HEK293 (cell line): ENCODE results near the gene TRAF2.

Experiments used
- CTCF ChIA-PET: fragments of 350-600 bp; formaldehyde crosslinking; extraction: SDS; loops from one replicate; lab custom pipeline; 2021; ENCODE audit warnings: antibody characterized with exemption; lab: Yijun Ruan, JAX
- POLR2A ChIA-PET: fragments of 300-600 bp; formaldehyde crosslinking; extraction: SDS; loops from one replicate; lab custom pipeline; 2020; ENCODE audit warnings: antibody characterized with exemption, inconsistent platforms; lab: Yijun Ruan, JAX
- H3K27ac ChIP-seq: fragments of 200-500 bp; sonication (Bioruptor generic); 2 replicates; pipeline ENCODE4 v1.5.1; 2014; ENCODE audit warnings: low read depth, low read length, control low read depth, inconsistent platforms; ENCODE audit errors: extremely low read depth
- H3K36me3 ChIP-seq, 2 experiments: fragments of 200-500 bp in 1 of 2; sonication (Bioruptor generic) in 1 of 2; 1 replicate in 1 of 2; 2 replicates in 1 of 2; pipeline ENCODE4 v1.5.1; 2014 to 2017; ENCODE audit warnings: inconsistent platforms in 2 of 2, low read length in 2 of 2; ENCODE audit not compliant: control insufficient read depth in 2 of 2, insufficient read depth in 1 of 2
- H3K4me1 ChIP-seq: fragments of 200-500 bp; sonication (Bioruptor generic); 2 replicates; pipeline ENCODE4 v1.5.1; 2014; ENCODE audit warnings: mild to moderate bottlenecking, low read length, inconsistent platforms; ENCODE audit not compliant: control insufficient read depth, insufficient read depth
- H3K4me3 ChIP-seq: 2 replicates; pipeline ENCODE4 v1.5.1; 2011; ENCODE audit warnings: low read depth, mild to moderate bottlenecking, control low read depth, low read length, moderate library complexity
- H3K9me3 ChIP-seq: fragments of 200-500 bp; sonication (Bioruptor generic); 2 replicates; pipeline ENCODE4 v1.5.1; 2014; ENCODE audit warnings: low read depth, low read length, inconsistent platforms; ENCODE audit not compliant: control insufficient read depth, insufficient read depth
- BCL11B ChIP-seq: fragments of 450-650 bp; formaldehyde crosslinking; IDR thresholded peaks from 2 replicates; pipeline ENCODE4 v1.5.1; 2016; ENCODE audit warnings: low read depth, missing biosample characterization, missing genetic modification characterization
- KLF8 ChIP-seq: fragments of 450-650 bp; formaldehyde crosslinking; IDR thresholded peaks from 2 replicates; pipeline ENCODE4 v1.5.1; 2016; ENCODE audit warnings: missing biosample characterization, missing genetic modification characterization
- SCRT1 ChIP-seq: fragments of 450-650 bp; formaldehyde crosslinking; IDR thresholded peaks from 2 replicates; pipeline ENCODE4 v1.5.1; 2016; ENCODE audit warnings: missing biosample characterization, missing genetic modification characterization, borderline replicate concordance
- SCRT2 ChIP-seq: fragments of 450-650 bp; formaldehyde crosslinking; IDR thresholded peaks from 2 replicates; pipeline ENCODE4 v1.5.1; 2016; ENCODE audit warnings: missing biosample characterization, missing genetic modification characterization
- ZBTB21 ChIP-seq: fragments of 450-650 bp; formaldehyde crosslinking; IDR thresholded peaks from 2 replicates; pipeline ENCODE4 v1.5.1; 2017; ENCODE audit warnings: missing biosample characterization, missing genetic modification characterization
- ZFP37 ChIP-seq: fragments of 450-650 bp; formaldehyde crosslinking; IDR thresholded peaks from 2 replicates; pipeline ENCODE4 v1.5.1; 2016; ENCODE audit warnings: missing biosample characterization, missing genetic modification characterization
- ZFP41 ChIP-seq: fragments of 450-650 bp; formaldehyde crosslinking; IDR thresholded peaks from 2 replicates; pipeline ENCODE4 v1.5.1; 2016; ENCODE audit warnings: missing biosample characterization, missing genetic modification characterization, borderline replicate concordance
- ZNF140 ChIP-seq: fragments of 450-650 bp; formaldehyde crosslinking; IDR thresholded peaks from 2 replicates; pipeline ENCODE4 v1.5.1; 2016; ENCODE audit warnings: missing biosample characterization, missing genetic modification characterization
- ZNF155 ChIP-seq: fragments of 450-650 bp; formaldehyde crosslinking; IDR thresholded peaks from 2 replicates; pipeline ENCODE4 v1.5.1; 2016; ENCODE audit warnings: missing biosample characterization, missing genetic modification characterization
- ZNF157 ChIP-seq: fragments of 450-650 bp; formaldehyde crosslinking; IDR thresholded peaks from 2 replicates; pipeline ENCODE4 v1.5.1; 2016; ENCODE audit warnings: missing biosample characterization, missing genetic modification characterization
- ZNF2 ChIP-seq: fragments of 450-650 bp; formaldehyde crosslinking; IDR thresholded peaks from 2 replicates; pipeline ENCODE4 v1.5.1; 2016; ENCODE audit warnings: missing biosample characterization, missing genetic modification characterization
- ZNF23 ChIP-seq: fragments of 450-650 bp; formaldehyde crosslinking; IDR thresholded peaks from 2 replicates; pipeline ENCODE4 v1.5.1; 2016; ENCODE audit warnings: missing biosample characterization, missing genetic modification characterization, borderline replicate concordance
- ZNF248 ChIP-seq: fragments of 450-650 bp; formaldehyde crosslinking; IDR thresholded peaks from 2 replicates; pipeline ENCODE4 v1.5.1; 2017; ENCODE audit warnings: missing biosample characterization, missing genetic modification characterization
- ZNF391 ChIP-seq: fragments of 450-650 bp; formaldehyde crosslinking; IDR thresholded peaks from 2 replicates; pipeline ENCODE4 v1.5.1; 2016; ENCODE audit warnings: low read depth, missing biosample characterization, missing genetic modification characterization, borderline replicate concordance
- ZNF677 ChIP-seq: fragments of 450-650 bp; IDR thresholded peaks from 2 replicates; pipeline ENCODE4 v1.5.0; 2018; ENCODE audit warnings: missing biosample characterization, mild to moderate bottlenecking, missing genetic modification characterization, moderate library complexity
- ZNF768 ChIP-seq: fragments of 450-650 bp; formaldehyde crosslinking; IDR thresholded peaks from 2 replicates; pipeline ENCODE4 v1.5.1; 2018; ENCODE audit warnings: missing biosample characterization, mild to moderate bottlenecking, missing genetic modification characterization
- ZNF837 ChIP-seq: fragments of 450-650 bp; formaldehyde crosslinking; IDR thresholded peaks from 2 replicates; pipeline ENCODE4 v1.5.1; 2016; ENCODE audit warnings: missing biosample characterization, missing genetic modification characterization
- ZNF843 ChIP-seq: fragments of 450-650 bp; formaldehyde crosslinking; IDR thresholded peaks from 2 replicates; pipeline ENCODE4 v1.5.1; 2016; ENCODE audit warnings: missing biosample characterization, missing genetic modification characterization
- TF ChIP-seq, protein P1 (sequence below): fragments of 450-650 bp; formaldehyde crosslinking; IDR thresholded peaks from 2 replicates; pipeline ENCODE4 v1.5.1; 2017; ENCODE audit warnings: missing biosample characterization, missing genetic modification characterization
- TF ChIP-seq, protein P2 (sequence below): fragments of 450-650 bp; formaldehyde crosslinking; IDR thresholded peaks from 2 replicates; pipeline ENCODE4 v1.5.1; 2016; ENCODE audit warnings: missing biosample characterization, missing genetic modification characterization, borderline replicate concordance
- TF ChIP-seq, protein P3 (sequence below): fragments of 450-650 bp; formaldehyde crosslinking; IDR thresholded peaks from 2 replicates; pipeline ENCODE4 v1.5.1; 2016; ENCODE audit warnings: missing biosample characterization, missing genetic modification characterization
- TF ChIP-seq, protein P4 (sequence below): sonication (generic); formaldehyde crosslinking; IDR thresholded peaks from 2 replicates; pipeline ENCODE4 v1.8.1; 2022; ENCODE audit warnings: mild to moderate bottlenecking, moderate library complexity, missing genetic modification reagents
- TF ChIP-seq, protein P5 (sequence below): fragments of 450-650 bp; formaldehyde crosslinking; IDR thresholded peaks from 2 replicates; pipeline ENCODE4 v1.5.1; 2016; ENCODE audit warnings: missing biosample characterization, missing genetic modification characterization

The TRAF2 gene

DNA sequence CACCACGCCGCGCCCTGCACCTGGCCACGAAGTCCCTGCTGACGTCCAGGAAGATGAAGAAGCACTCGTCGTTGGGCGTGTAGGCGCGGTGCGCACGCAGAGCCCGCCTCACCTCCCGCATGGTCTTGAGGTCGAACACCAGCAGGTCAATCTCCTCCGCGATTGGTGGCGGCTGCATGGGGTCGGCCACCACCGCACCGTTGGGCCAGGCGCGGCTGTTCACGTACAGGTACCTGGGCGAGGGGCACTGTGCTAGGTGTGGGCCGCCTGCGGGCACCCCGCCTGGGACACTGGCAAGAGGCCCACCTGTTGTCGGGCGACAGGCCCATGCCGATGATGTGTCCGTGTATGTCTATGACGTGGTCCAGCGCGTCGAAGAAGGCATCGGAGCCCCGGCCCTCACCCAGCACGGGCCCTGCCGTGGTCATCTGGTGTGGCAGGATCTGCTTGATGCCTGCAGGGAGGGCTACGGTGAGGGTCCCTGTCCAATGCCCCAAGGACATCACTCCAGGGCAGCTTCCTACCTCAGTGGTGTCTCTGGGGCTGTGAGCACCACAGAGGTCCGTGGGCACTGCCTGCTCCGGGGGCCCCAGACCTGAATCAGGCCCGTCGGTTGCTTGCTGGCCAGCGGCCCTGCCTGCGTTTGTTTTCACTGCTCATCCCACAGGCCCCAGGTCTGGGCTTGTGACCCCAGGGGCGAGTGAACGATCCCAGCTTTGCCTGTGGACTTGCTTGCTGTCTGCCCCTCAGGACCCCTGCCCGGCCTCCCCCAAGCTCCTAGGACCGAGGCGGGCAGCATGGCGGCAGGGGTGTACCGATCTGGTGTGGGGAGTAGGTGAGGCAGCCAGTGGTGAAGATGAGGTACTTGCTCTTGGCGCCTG, 55.2 kb downstream of the TRAF2 start:
- CTCF ChIA-PET, result interaction anchor here (0.7 kb wide), 1 partner anchor 9 kb away, joined by 3 read pairs; no protein-coding TSS in a partner anchor
- peaks cover 0 to 53% of the 10 kb centered on the region in 2 experiments; a peak in 1 of 3 replicates for H3K36me3 ChIP-seq

DNA sequence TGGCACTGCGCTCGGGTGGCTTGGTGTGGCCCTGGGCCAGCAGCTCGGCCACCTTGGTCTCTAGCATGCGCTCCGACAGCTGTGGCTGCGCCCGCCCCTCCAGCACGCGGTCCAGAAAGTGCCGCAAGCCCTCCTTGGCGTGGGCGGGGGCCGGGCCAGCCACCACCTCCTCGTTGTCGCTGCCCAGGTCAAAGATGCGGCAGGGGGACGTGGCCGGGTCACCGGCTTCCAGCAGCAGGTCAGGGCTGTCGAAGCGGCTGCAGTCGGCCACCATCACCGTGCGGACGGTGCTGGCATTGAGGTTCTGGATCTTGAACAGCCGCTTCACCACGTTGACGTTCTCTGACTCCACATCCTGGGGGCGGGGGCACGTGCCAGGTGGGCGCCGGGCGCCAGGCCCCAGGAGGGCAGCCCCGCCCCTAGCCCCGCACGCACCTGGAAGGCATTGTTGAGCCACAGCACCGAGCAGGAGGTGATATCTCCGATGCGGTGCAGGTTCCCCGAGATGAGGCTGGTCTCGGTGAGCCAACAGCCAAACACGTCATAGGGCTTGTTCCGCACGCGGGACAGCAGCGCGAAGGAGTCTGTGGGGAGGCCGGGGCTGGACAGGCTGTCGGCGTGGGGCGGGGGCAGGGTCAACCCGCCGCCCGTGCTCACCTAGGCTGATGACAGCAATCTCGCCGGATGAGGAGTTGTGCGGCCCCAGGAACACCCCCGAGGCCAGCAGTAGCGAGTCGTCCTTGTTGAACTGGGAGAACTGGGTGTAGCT, 56.0 kb downstream of the TRAF2 start:
- ChIA-PET POLR2A (interaction anchor here (0.6 kb wide), 2 partner anchors 12 to 48 kb away, joined by 3 to 7 read pairs; no protein-coding TSS in a partner anchor), CTCF (interaction anchor here (0.7 kb wide), 1 partner anchor 10 kb away, joined by 3 read pairs; no protein-coding TSS in a partner anchor)
- Histone ChIP-seq H3K27ac (no peak overlapping the region), H3K4me1 (no peaks in the 10 kb centered on the region), H3K4me3 (no peak overlapping the region), H3K36me3 (peaks cover 0 to 52% of the 10 kb centered on the region in 2 experiments; a peak in 1 of 3 replicates), H3K9me3 (no peaks in the 10 kb centered on the region)
- TF ChIP-seq, protein P1, sequence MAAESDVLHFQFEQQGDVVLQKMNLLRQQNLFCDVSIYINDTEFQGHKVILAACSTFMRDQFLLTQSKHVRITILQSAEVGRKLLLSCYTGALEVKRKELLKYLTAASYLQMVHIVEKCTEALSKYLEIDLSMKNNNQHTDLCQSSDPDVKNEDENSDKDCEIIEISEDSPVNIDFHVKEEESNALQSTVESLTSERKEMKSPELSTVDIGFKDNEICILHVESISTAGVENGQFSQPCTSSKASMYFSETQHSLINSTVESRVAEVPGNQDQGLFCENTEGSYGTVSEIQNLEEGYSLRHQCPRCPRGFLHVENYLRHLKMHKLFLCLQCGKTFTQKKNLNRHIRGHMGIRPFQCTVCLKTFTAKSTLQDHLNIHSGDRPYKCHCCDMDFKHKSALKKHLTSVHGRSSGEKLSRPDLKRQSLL (tag by site-specific recombination), result 0 out of 2 replicates have a peak, but pooled peaks have one; percentile 27
- TF ChIP-seq, protein P2, sequence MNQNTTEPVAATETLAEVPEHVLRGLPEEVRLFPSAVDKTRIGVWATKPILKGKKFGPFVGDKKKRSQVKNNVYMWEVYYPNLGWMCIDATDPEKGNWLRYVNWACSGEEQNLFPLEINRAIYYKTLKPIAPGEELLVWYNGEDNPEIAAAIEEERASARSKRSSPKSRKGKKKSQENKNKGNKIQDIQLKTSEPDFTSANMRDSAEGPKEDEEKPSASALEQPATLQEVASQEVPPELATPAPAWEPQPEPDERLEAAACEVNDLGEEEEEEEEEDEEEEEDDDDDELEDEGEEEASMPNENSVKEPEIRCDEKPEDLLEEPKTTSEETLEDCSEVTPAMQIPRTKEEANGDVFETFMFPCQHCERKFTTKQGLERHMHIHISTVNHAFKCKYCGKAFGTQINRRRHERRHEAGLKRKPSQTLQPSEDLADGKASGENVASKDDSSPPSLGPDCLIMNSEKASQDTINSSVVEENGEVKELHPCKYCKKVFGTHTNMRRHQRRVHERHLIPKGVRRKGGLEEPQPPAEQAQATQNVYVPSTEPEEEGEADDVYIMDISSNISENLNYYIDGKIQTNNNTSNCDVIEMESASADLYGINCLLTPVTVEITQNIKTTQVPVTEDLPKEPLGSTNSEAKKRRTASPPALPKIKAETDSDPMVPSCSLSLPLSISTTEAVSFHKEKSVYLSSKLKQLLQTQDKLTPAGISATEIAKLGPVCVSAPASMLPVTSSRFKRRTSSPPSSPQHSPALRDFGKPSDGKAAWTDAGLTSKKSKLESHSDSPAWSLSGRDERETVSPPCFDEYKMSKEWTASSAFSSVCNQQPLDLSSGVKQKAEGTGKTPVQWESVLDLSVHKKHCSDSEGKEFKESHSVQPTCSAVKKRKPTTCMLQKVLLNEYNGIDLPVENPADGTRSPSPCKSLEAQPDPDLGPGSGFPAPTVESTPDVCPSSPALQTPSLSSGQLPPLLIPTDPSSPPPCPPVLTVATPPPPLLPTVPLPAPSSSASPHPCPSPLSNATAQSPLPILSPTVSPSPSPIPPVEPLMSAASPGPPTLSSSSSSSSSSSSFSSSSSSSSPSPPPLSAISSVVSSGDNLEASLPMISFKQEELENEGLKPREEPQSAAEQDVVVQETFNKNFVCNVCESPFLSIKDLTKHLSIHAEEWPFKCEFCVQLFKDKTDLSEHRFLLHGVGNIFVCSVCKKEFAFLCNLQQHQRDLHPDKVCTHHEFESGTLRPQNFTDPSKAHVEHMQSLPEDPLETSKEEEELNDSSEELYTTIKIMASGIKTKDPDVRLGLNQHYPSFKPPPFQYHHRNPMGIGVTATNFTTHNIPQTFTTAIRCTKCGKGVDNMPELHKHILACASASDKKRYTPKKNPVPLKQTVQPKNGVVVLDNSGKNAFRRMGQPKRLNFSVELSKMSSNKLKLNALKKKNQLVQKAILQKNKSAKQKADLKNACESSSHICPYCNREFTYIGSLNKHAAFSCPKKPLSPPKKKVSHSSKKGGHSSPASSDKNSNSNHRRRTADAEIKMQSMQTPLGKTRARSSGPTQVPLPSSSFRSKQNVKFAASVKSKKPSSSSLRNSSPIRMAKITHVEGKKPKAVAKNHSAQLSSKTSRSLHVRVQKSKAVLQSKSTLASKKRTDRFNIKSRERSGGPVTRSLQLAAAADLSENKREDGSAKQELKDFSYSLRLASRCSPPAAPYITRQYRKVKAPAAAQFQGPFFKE (tag by site-specific recombination), result no peak
- no peak for TF ChIP-seq ZNF768
- TF ChIP-seq ZNF2 (tag by site-specific recombination), result 0 out of 2 replicates have a peak, but pooled peaks have one; percentile 21
- TF ChIP-seq, protein P3, sequence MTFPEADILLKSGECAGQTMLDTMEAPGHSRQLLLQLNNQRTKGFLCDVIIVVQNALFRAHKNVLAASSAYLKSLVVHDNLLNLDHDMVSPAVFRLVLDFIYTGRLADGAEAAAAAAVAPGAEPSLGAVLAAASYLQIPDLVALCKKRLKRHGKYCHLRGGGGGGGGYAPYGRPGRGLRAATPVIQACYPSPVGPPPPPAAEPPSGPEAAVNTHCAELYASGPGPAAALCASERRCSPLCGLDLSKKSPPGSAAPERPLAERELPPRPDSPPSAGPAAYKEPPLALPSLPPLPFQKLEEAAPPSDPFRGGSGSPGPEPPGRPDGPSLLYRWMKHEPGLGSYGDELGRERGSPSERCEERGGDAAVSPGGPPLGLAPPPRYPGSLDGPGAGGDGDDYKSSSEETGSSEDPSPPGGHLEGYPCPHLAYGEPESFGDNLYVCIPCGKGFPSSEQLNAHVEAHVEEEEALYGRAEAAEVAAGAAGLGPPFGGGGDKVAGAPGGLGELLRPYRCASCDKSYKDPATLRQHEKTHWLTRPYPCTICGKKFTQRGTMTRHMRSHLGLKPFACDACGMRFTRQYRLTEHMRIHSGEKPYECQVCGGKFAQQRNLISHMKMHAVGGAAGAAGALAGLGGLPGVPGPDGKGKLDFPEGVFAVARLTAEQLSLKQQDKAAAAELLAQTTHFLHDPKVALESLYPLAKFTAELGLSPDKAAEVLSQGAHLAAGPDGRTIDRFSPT (tag by site-specific recombination), result peak; percentile 50; the same call in 1 of the 2 replicates

More for the DNA sequence above, 55.2 kb downstream of the TRAF2 start:
- Histone ChIP-seq H3K4me1 (no peaks in the 10 kb centered on the region), H3K27ac (no peak overlapping the region), H3K9me3 (no peaks in the 10 kb centered on the region), H3K4me3 (no peak overlapping the region)
- TF ChIP-seq ZNF155 (tag by site-specific recombination) (no peak), ZNF248 (tag by site-specific recombination) (no peak), ZNF23 (no peak), KLF8 (peak; percentile 31; the same call in 1 of the 2 replicates), ZNF140 (tag by site-specific recombination) (no peak), BCL11B (no peak), ZNF843 (no peak), ZBTB21 (tag by site-specific recombination) (no peak), SCRT2 (tag by site-specific recombination) (peak; percentile 80), SCRT1 (tag by site-specific recombination) (peak; percentile 65; the same call in 1 of the 2 replicates), ZFP41 (tag by site-specific recombination) (no peak), ZNF837 (tag by site-specific recombination) (no peak), ZNF677 (tag by site-specific recombination) (no peak), ZFP37 (tag by site-specific recombination) (no peak), ZNF391 (tag by site-specific recombination) (no peak), ZNF157 (peak; percentile 59; the same call in 1 of the 2 replicates)
- TF ChIP-seq, protein P4, sequence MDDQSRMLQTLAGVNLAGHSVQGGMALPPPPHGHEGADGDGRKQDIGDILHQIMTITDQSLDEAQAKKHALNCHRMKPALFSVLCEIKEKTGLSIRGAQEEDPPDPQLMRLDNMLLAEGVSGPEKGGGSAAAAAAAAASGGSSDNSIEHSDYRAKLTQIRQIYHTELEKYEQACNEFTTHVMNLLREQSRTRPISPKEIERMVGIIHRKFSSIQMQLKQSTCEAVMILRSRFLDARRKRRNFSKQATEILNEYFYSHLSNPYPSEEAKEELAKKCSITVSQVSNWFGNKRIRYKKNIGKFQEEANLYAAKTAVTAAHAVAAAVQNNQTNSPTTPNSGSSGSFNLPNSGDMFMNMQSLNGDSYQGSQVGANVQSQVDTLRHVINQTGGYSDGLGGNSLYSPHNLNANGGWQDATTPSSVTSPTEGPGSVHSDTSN (CRISPR knock-in tag), result 0 out of 2 replicates have a peak, but pooled peaks have one; percentile 15
- TF ChIP-seq, protein P5, sequence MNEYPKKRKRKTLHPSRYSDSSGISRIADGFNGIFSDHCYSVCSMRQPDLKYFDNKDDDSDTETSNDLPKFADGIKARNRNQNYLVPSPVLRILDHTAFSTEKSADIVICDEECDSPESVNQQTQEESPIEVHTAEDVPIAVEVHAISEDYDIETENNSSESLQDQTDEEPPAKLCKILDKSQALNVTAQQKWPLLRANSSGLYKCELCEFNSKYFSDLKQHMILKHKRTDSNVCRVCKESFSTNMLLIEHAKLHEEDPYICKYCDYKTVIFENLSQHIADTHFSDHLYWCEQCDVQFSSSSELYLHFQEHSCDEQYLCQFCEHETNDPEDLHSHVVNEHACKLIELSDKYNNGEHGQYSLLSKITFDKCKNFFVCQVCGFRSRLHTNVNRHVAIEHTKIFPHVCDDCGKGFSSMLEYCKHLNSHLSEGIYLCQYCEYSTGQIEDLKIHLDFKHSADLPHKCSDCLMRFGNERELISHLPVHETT, result no peak
- TF ChIP-seq, protein P3 (tag by site-specific recombination), result peak; percentile 51
- POLR2A ChIA-PET, result interaction anchor here (0.6 kb wide), 1 partner anchor 11 kb away, joined by 3 read pairs; no protein-coding TSS in a partner anchor
